Panc1 (cell line): ENCODE results near the gene RNF20.

Source experiments
- CTCF ChIP-seq: fragments of 450-650 bp; IDR thresholded peaks from 2 replicates; pipeline ENCODE4 v1.5.1; 2017; ENCODE audit warnings: mild to moderate bottlenecking
- POLR2AphosphoS5 ChIP-seq: IDR thresholded peaks from 2 replicates; pipeline ENCODE4 v1.6.1; 2012; ENCODE audit warnings: mild to moderate bottlenecking, low read depth, low read length, moderate library complexity

- no peak for TF ChIP-seq CTCF
- no peak for TF ChIP-seq POLR2AphosphoS5
These were observed 44.7 kb downstream of the RNF20 start for GRCh38 chr9:101578378-101578777.
